A549 (cell line): Measurements from ENCODE around the gene KRT6C. TPM values are rescaled to one million over a fixed set of nuclear protein-coding genes. Genes with fewer than 3 reads are reported as not detected.
A peak's percentile ranks its signal among the peaks of the same experiment; 100 is the strongest.

Experiments
- ATAC-seq, 2 experiments: fragments of 200-7000 bp in 1 of 2; fragments of >200 bp in 1 of 2; cut with Nextera tagmentation in 1 of 2; cut with Tn5 transposase in 1 of 2; 3 replicates each; pipeline versions ENCODE4 v1.8.0 to v1.9.1; 2018 to 2020; ENCODE audit warnings: mild to moderate bottlenecking in 1 of 2, moderate library complexity in 1 of 2
- CTCF ChIA-PET: fragments of 300-600 bp; sonication (Branson Sonifier 250); formaldehyde crosslinking; extraction: SDS; loops from one replicate; lab custom pipeline; 2021; ENCODE audit warnings: antibody characterized with exemption, inconsistent platforms; lab: Yijun Ruan, JAX
- POLR2A ChIA-PET: fragments of 350-600 bp; formaldehyde crosslinking; extraction: SDS; loops from one replicate; lab custom pipeline; 2021; ENCODE audit warnings: antibody characterized with exemption, inconsistent platforms; lab: Yijun Ruan, JAX
- DNase-seq, 2 experiments: peaks; one replicate each; pipeline versions ENCODE4 v3.0.0 to v3.0.0-alpha.2; 2011 to 2016; ENCODE audit warnings: low read depth in 1 of 2, low spot score in 1 of 2
- FAIRE-seq: peaks from 2 replicates; lab custom pipeline; 2011; peaks lifted over from hg19 to GRCh38; lab: Jason Lieb, UNC
- H3K27ac ChIP-seq, 2 experiments: fragments of >200 bp; sonication (Bioruptor Twin); formaldehyde crosslinking; 3 replicates each; pipeline ENCODE4 v1.5.1; 2016 to 2017
- H3K4me1 ChIP-seq: fragments of >200 bp; sonication (Bioruptor Twin); formaldehyde crosslinking; 3 replicates; pipeline ENCODE4 v1.6.1; 2016
- H3K4me2 ChIP-seq: fragments of >200 bp; sonication (Bioruptor Twin); formaldehyde crosslinking; 3 replicates; pipeline ENCODE4 v1.6.1; 2016
- H3K4me3 ChIP-seq: fragments of >200 bp; sonication (Bioruptor Twin); formaldehyde crosslinking; 3 replicates; pipeline ENCODE4 v1.5.1; 2016
- H3K9me3 ChIP-seq: fragments of >200 bp; sonication (Bioruptor Twin); formaldehyde crosslinking; 3 replicates; pipeline ENCODE4 v1.6.1; 2016
- ATOH8 ChIP-seq: fragments of 250-450 bp; sonication (Bioruptor Pico); IDR thresholded peaks from 2 replicates; pipeline ENCODE4 v1.5.0; 2020; ENCODE audit warnings: low read depth, mild to moderate bottlenecking, moderate library complexity
- BCL3 ChIP-seq: fragments of >200 bp; sonication (Bioruptor Twin); formaldehyde crosslinking; IDR thresholded peaks from 3 replicates; pipeline ENCODE4 v1.6.1; 2016
- CBX8 ChIP-seq: fragments of 200-600 bp; sonication (generic); IDR thresholded peaks from 2 replicates; pipeline ENCODE4 v1.6.1; 2016
- E2F6 ChIP-seq: IDR thresholded peaks from 2 replicates; pipeline ENCODE4 v1.6.1; 2012; ENCODE audit warnings: low read depth, borderline replicate concordance
- EHF ChIP-seq: fragments of 250-450 bp; sonication (Bioruptor Pico); IDR thresholded peaks from 2 replicates; pipeline ENCODE4 v1.5.0; 2020; ENCODE audit warnings: mild to moderate bottlenecking
- ELK1 ChIP-seq: fragments of 150-350 bp; IDR thresholded peaks from 2 replicates; pipeline ENCODE4 v1.6.1; 2014; ENCODE audit warnings: low read depth, mild to moderate bottlenecking, low read length
- EP300 ChIP-seq, 2 experiments: fragments of >200 bp; sonication (Bioruptor Twin); formaldehyde crosslinking; IDR thresholded peaks; 2 replicates in 1 of 2; 3 replicates in 1 of 2; pipeline ENCODE4 v1.6.1; 2016 to 2017
- MYC ChIP-seq: IDR thresholded peaks from 2 replicates; pipeline ENCODE4 v1.6.1; 2012; ENCODE audit warnings: mild to moderate bottlenecking, inconsistent platforms, low read length, improper control_type of control experiment, borderline replicate concordance
- NPAS2 ChIP-seq: fragments of 250-450 bp; sonication (Bioruptor Pico); IDR thresholded peaks from 2 replicates; pipeline ENCODE4 v1.8.0; 2022; ENCODE audit warnings: mild to moderate bottlenecking, moderate library complexity, borderline replicate concordance
- PHF8 ChIP-seq: fragments of 200-600 bp; sonication (generic); IDR thresholded peaks from 2 replicates; pipeline ENCODE4 v1.6.1; 2016; ENCODE audit warnings: low read depth, mild to moderate bottlenecking, antibody characterized with exemption, moderate library complexity, borderline replicate concordance
- RARB ChIP-seq: fragments of 250-450 bp; sonication (Bioruptor Pico); IDR thresholded peaks from 2 replicates; pipeline ENCODE4 v1.8.0; 2021; ENCODE audit warnings: mild to moderate bottlenecking, moderate library complexity
- SREBF2 ChIP-seq: fragments of 450-650 bp; IDR thresholded peaks from 2 replicates; pipeline ENCODE4 v1.6.1; 2014; ENCODE audit warnings: mild to moderate bottlenecking, moderate library complexity
- TP53 ChIP-seq: fragments of 250-450 bp; sonication (Bioruptor Pico); IDR thresholded peaks from 2 replicates; pipeline ENCODE4 v1.5.0; 2021; ENCODE audit warnings: mild to moderate bottlenecking, moderate library complexity
- USF2 ChIP-seq: fragments of 450-650 bp; IDR thresholded peaks from 2 replicates; pipeline ENCODE4 v1.6.1; 2014; ENCODE audit warnings: antibody characterized with exemption
- WGBS: methylation state at CpG from one replicate; pipeline ENCODE4 v1.1.6; 2017; ENCODE audit errors: missing lambda C conversion rate; 5-methylcytosine and 5-hydroxymethylcytosine counted together
- polyA plus RNA-seq, 4 experiments: library from polyadenylated mRNA; depleted of rRNA in 3 of 4; stranded (reverse); fragments of >200 nt; fragmentation: RNase III in 1 of 4; extraction: RNeasy Plus Mini Kit Qiagen cat#74134 plus additional on column Dnase treatment in 1 of 4; gene quantifications; 2 replicates in 3 of 4; 3 replicates in 1 of 4; pipeline ENCODE4 v1.2.3, GENCODE V29; 2011 to 2017

KRT6C gene
- polyA plus RNA-seq, 2 of the 4 experiments (the other 2 are of a cell fraction): not detected

GRCh38 chr12:52439845-52440244 is 33.8 kb downstream of the KRT6C start:
- TF ChIP-seq PHF8: no peak
- no peak for TF ChIP-seq ATOH8 (CRISPR knock-in tag)
- TF ChIP-seq RARB (CRISPR knock-in tag): no peak
- H3K4me2 ChIP-seq: no peak overlapping the region
- FAIRE-seq: no peak

GRCh38 chr12:52439420-52439819 is 34.2 kb downstream of the KRT6C start:
- Histone ChIP-seq H3K27ac (peak overlapping the region in 1 of 2 experiments; percentile 79; a peak in 2 of 6 replicates), H3K4me1 (peaks cover 28% of the 10 kb centered on the region), H3K4me3 (no peak overlapping the region), H3K4me2 (no peak overlapping the region), H3K9me3 (no peaks in the 10 kb centered on the region)
- POLR2A ChIA-PET: no interaction called here
- DNase-seq (no peak), FAIRE-seq (no peak), ATAC-seq (no peak)
- WGBS: 67% methylated on average over 8 of the region's 8 CpGs
- CTCF ChIA-PET: interaction anchor here (1.1 to 1.4 kb wide), 4 partner anchors 27 to 431 kb away, joined by 3 to 4 read pairs (median 3); no protein-coding TSS in a partner anchor
- no peak for TF ChIP-seq BCL3

More at GRCh38 chr12:52439845-52440244, 33.8 kb downstream of the KRT6C start:
- H3K4me3 ChIP-seq: no peak overlapping the region
- POLR2A ChIA-PET: no interaction called here
- H3K27ac ChIP-seq: peak overlapping the region in 1 of 2 experiments; percentile 79; a peak in 2 of 6 replicates
- no peak for ATAC-seq
- H3K4me1 ChIP-seq: peaks cover 28% of the 10 kb centered on the region
- H3K9me3 ChIP-seq: no peaks in the 10 kb centered on the region
- 44% methylated on average over 2 of the region's 2 CpGs for WGBS
- DNase-seq: no peak
- CTCF ChIA-PET: interaction anchor here (1.1 to 1.5 kb wide), 5 partner anchors 27 to 431 kb away, joined by 3 to 6 read pairs (median 3); no protein-coding TSS in a partner anchor

- peaks cover 28% of the 10 kb centered on the region for H3K4me1 ChIP-seq
- 75% methylated on average over 8 of the region's 8 CpGs for WGBS
Measured at GRCh38 chr12:52438305-52439301, 35.0 kb downstream of the KRT6C start.

More at GRCh38 chr12:52438305-52439301, 35.0 kb downstream of the KRT6C start:
- no peak for ATAC-seq
- no peak for FAIRE-seq
- Histone ChIP-seq H3K4me3 (no peak overlapping the region), H3K9me3 (no peaks in the 10 kb centered on the region), H3K27ac (peak overlapping the region in 1 of 2 experiments; percentile 79; a peak in 2 of 6 replicates), H3K4me2 (no peak overlapping the region)
- DNase-seq: no peak
- CTCF ChIA-PET: interaction anchor here (1.1 to 1.2 kb wide), 2 partner anchors 26 to 318 kb away, joined by 3 to 4 read pairs; no protein-coding TSS in a partner anchor
- POLR2A ChIA-PET: no interaction called here
- no peak for TF ChIP-seq SREBF2
- TF ChIP-seq NPAS2: no peak
- TF ChIP-seq ELK1: no peak
- TF ChIP-seq USF2: no peak
- no peak for TF ChIP-seq EP300 (IDR thresholded peaks at IDR 0.05)
- TF ChIP-seq EHF (CRISPR knock-in tag): no peak
- TF ChIP-seq MYC: no peak
- TF ChIP-seq E2F6: no peak
- TF ChIP-seq TP53 (CRISPR knock-in tag): no peak
- no peak for TF ChIP-seq CBX8
